Sigmoid colon (tissue), 7 donors: ENCODE measurements around the gene PAQR4. TPM values are rescaled to one million over a fixed set of nuclear protein-coding genes. Genes with fewer than 3 reads are reported as not detected.
"Not testable (repeated sequence)": the region's sequence is repeated elsewhere in the genome, so short reads cannot be mapped to it uniquely, and the experiment has no call there.

ENCODE experiments used
- DNase-seq: peaks from one replicate; pipeline ENCODE4 v3.0.0-alpha.2; 2019
- H3K27ac ChIP-seq, 4 donors: fragments of 200-600 bp; sonication (generic); one replicate each; pipeline ENCODE4 v1.5.1; 2016 to 2019; ENCODE audit warnings: mild to moderate bottlenecking in 1 of 4
- H3K27me3 ChIP-seq, 3 donors: fragments of 200-600 bp; sonication (generic); one replicate each; pipeline ENCODE4 v1.5.1; 2019; ENCODE audit warnings: mild to moderate bottlenecking in 1 of 3
- H3K36me3 ChIP-seq, 4 donors: fragments of 200-600 bp; sonication (generic); one replicate each; pipeline ENCODE4 v1.5.1; 2016 to 2019
- H3K4me1 ChIP-seq, 4 donors: fragments of 200-600 bp; sonication (generic); one replicate each; pipeline ENCODE4 v1.5.1; 2017 to 2019
- H3K4me3 ChIP-seq, 4 donors: fragments of 200-600 bp; sonication (generic); one replicate each; pipeline ENCODE4 v1.5.1; 2017 to 2019; ENCODE audit warnings: mild to moderate bottlenecking in 2 of 4, moderate library complexity in 1 of 4
- H3K9me3 ChIP-seq, 4 donors: fragments of 200-600 bp in 3 of 4; sonication (generic) in 3 of 4; one replicate each; pipeline versions ENCODE4 v1.5.1 to v1.6.1; 2013 to 2019
- EP300 ChIP-seq, 4 donors: sonication (generic); formaldehyde crosslinking; IDR thresholded peaks; one replicate each; pipeline ENCODE4 v1.6.1; 2017; ENCODE audit warnings: antibody characterized with exemption in 4 of 4
- POLR2A ChIP-seq, 2 donors: fragments of 450-650 bp; IDR thresholded peaks; one replicate each; pipeline ENCODE4 v1.6.1; 2016; ENCODE audit warnings: antibody characterized with exemption in 2 of 2, mild to moderate bottlenecking in 2 of 2, moderate library complexity in 2 of 2
- POLR2AphosphoS5 ChIP-seq, 4 donors: sonication (generic); formaldehyde crosslinking; IDR thresholded peaks; one replicate each; pipeline ENCODE4 v1.6.1; 2017; ENCODE audit warnings: antibody characterized with exemption in 4 of 4
- WGBS, 2 donors: extraction: QIAGEN DNeasy Blood & Tissue Kit; methylation state at CpG; one replicate each; pipeline ENCODE4 v1.1.7; 2013; 5-methylcytosine and 5-hydroxymethylcytosine counted together
- intact Hi-C: fragments of 100-400 bp; cut with DNase I; formaldehyde crosslinking; loops from one replicate; pipeline ENCODE4 v1.15.1; 2023
- polyA plus RNA-seq, 3 donors: library from polyadenylated mRNA; stranded (reverse); fragments of 200-250 nt; gene quantifications; one replicate each; pipeline ENCODE4 v1.2.3, GENCODE V29; 2013
- total RNA-seq, 4 donors: library from RNA; depleted of rRNA; stranded (reverse); fragments of >200 nt; gene quantifications; one replicate each; pipeline ENCODE4 v1.1.0, GENCODE V29; 2016
- TF ChIP-seq, protein P1 (sequence below), 4 experiments: fragments of 450-650 bp in 3 of 4; fragments of 200-600 bp in 1 of 4; IDR thresholded peaks; one replicate each; pipeline ENCODE4 v1.5.1; 2016 to 2019; ENCODE audit warnings: antibody characterized with exemption in 4 of 4, mild to moderate bottlenecking in 3 of 4, moderate library complexity in 2 of 4
- donor health status: healthy with polysubstance abuse.
- donor health status: Bipolar disorder and iron deficiency.
- donor health status: healthy.

The PAQR4 gene
- total and polyA plus RNA-seq, 7 donors, result 0.83 to 22.1 (median 3.6) TPM

DNA sequence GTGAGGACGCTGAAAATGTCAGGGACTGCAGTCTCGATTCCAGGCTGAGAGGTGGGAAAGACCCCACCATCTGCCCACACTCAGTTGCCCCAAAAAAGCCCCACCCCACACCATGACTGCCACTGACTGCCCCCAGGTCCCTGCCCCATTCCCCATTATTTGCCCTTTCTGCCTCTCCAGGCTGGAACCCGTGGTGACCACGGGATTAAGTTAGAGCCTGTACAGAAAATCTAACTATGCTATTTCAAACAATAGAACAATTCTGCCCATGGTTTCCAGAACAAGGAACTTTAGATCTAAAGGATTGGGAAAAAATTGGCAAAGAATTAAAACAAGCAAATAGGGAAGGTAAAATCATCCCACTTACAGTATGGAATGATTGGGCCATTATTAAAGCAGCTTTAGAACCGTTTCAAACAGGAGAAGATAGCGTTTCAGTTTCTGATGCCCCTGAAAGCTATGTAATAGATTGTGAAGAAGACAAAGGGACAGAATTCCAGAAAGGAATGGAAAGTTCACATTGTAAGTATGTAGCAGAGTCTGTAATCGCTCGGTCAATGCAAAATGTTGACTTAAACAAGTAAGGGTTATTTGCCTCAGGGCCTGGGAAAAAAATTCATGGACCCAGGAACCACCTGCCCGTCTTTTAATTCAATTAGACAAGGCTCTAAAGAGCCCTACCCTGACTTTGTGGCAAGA, 43.0 kb upstream of the PAQR4 start:
- H3K4me3 ChIP-seq, result no peak overlapping the region
- DNase-seq, result no peak
- peak overlapping the region in 1 of 4 donors; percentile 29 for H3K27ac ChIP-seq
- WGBS, 2 donors, result 78 to 79% methylated on average over 9 of the region's 9 CpGs
- intact Hi-C loops, result loop anchor here (2.0 to 5.0 kb wide), 2 partner anchors 51 to 56 kb away; partner anchors contain the start of gene PKMYT1
- no peaks in the 10 kb centered on the region for H3K27me3 ChIP-seq
- H3K4me1 ChIP-seq, result peaks cover 0 to 10% (median 9%) of the 10 kb centered on the region in 4 donors
- TF ChIP-seq POLR2A (IDR thresholded peaks at IDR 0.05) (no peak), POLR2AphosphoS5 (IDR thresholded peaks at IDR 0.05) (no peak), EP300 (IDR thresholded peaks at IDR 0.05) (no peak)
- TF ChIP-seq, protein P1, sequence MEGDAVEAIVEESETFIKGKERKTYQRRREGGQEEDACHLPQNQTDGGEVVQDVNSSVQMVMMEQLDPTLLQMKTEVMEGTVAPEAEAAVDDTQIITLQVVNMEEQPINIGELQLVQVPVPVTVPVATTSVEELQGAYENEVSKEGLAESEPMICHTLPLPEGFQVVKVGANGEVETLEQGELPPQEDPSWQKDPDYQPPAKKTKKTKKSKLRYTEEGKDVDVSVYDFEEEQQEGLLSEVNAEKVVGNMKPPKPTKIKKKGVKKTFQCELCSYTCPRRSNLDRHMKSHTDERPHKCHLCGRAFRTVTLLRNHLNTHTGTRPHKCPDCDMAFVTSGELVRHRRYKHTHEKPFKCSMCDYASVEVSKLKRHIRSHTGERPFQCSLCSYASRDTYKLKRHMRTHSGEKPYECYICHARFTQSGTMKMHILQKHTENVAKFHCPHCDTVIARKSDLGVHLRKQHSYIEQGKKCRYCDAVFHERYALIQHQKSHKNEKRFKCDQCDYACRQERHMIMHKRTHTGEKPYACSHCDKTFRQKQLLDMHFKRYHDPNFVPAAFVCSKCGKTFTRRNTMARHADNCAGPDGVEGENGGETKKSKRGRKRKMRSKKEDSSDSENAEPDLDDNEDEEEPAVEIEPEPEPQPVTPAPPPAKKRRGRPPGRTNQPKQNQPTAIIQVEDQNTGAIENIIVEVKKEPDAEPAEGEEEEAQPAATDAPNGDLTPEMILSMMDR (IDR thresholded peaks at IDR 0.05), result no peak
- H3K9me3 ChIP-seq, result no peaks in the 10 kb centered on the region
- H3K36me3 ChIP-seq, result peaks cover 11 to 34% (median 17%) of the 10 kb centered on the region in 4 donors

DNA sequence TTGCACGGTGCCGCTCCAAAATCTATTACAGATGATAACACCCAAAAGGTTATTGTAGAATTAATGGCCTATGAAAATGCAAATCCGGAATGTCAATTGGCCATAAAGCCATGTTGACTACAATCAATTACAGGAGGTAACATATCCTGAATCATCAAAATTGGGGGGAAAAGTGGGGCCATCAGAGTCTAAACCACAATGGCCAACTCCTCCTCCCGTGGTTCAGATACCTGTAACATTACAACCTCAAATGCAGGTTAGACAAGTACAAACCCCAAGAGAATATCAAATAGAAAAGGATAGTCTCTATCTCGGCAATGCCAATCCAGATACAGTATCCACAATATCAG, 42.5 kb upstream of the PAQR4 start:
- Histone ChIP-seq H3K27me3 (no peaks in the 10 kb centered on the region), H3K36me3 (peaks cover 11 to 34% (median 17%) of the 10 kb centered on the region in 4 donors), H3K4me1 (peaks cover 0 to 10% (median 9%) of the 10 kb centered on the region in 4 donors), H3K27ac (peak overlapping the region in 2 of 4 donors; percentile 29 to 44), H3K9me3 (no peaks in the 10 kb centered on the region), H3K4me3 (peak overlapping the region in 2 of 4 donors; percentile 17 to 19)
- intact Hi-C loops, result loop anchor here (2.0 to 5.0 kb wide), 2 partner anchors 52 to 56 kb away; partner anchors contain the start of gene PKMYT1
- no peak for TF ChIP-seq POLR2A (IDR thresholded peaks at IDR 0.05)
- TF ChIP-seq EP300 (IDR thresholded peaks at IDR 0.05), result no peak
- TF ChIP-seq, protein P1 (IDR thresholded peaks at IDR 0.05), result no peak
- TF ChIP-seq POLR2AphosphoS5 (IDR thresholded peaks at IDR 0.05), result no peak
- 62 to 81% methylated on average over 5 of the region's 5 CpGs for WGBS, 2 donors
- no peak for DNase-seq

- H3K4me1 ChIP-seq, result peaks cover 0 to 10% (median 9%) of the 10 kb centered on the region in 4 donors
- TF ChIP-seq, protein P1 (IDR thresholded peaks at IDR 0.05), result peak; percentile 84 to 96 (median 94)
- TF ChIP-seq EP300 (IDR thresholded peaks at IDR 0.05) (no peak), POLR2A (IDR thresholded peaks at IDR 0.05) (no peak), POLR2AphosphoS5 (IDR thresholded peaks at IDR 0.05) (peak in 2 of 4 donors; percentile 17)
Measured at GRCh38 chr16:2927010-2927646, 42.0 kb upstream of the PAQR4 start.

DNA sequence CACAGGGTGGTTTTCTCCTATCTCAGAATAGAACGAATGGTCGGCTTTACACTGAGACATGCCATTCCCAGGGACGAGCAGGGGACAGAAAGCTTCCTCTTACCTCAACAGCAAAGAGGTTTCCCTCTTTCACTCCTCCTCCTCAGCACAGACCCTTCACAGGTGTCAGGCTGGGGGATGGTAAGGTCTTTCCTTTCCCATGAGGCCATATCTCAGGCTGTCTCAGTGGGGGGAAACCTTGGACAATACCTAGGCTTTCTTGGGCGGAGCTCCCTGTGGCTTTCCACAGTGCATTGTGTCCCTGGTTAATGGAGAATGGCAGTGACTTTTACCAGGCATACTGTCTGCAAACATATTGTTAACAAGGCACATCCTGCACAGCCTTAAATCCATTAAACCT, 41.0 kb upstream of the PAQR4 start:
- peaks cover 12 to 31% (median 16%) of the 10 kb centered on the region in 4 donors for H3K36me3 ChIP-seq
- WGBS, 2 donors, result 87 to 92% methylated on average over 4 of the region's 4 CpGs
- not testable (repeated sequence) for H3K27me3 ChIP-seq, H3K4me3 ChIP-seq, H3K27ac ChIP-seq, DNase-seq, H3K9me3 ChIP-seq, H3K4me1 ChIP-seq
- intact Hi-C loops, result loop anchor here (5.0 kb wide), 1 partner anchor 54 kb away; the partner anchor contains the start of gene PKMYT1

More at GRCh38 chr16:2927010-2927646, 42.0 kb upstream of the PAQR4 start:
- intact Hi-C loops, result loop anchor here (2.0 to 5.0 kb wide), 2 partner anchors 52 to 55 kb away; partner anchors contain the start of gene PKMYT1
- 6 to 9% methylated on average over 19 of the region's 19 CpGs for WGBS, 2 donors
- Histone ChIP-seq H3K27me3 (no peaks in the 10 kb centered on the region), H3K9me3 (no peaks in the 10 kb centered on the region), H3K4me3 (peak overlapping the region in 2 of 4 donors; percentile 17 to 19), H3K27ac (peak overlapping the region in 2 of 4 donors; percentile 29 to 44), H3K36me3 (peaks cover 11 to 34% (median 17%) of the 10 kb centered on the region in 4 donors)
- peak; percentile 95 for DNase-seq

DNA sequence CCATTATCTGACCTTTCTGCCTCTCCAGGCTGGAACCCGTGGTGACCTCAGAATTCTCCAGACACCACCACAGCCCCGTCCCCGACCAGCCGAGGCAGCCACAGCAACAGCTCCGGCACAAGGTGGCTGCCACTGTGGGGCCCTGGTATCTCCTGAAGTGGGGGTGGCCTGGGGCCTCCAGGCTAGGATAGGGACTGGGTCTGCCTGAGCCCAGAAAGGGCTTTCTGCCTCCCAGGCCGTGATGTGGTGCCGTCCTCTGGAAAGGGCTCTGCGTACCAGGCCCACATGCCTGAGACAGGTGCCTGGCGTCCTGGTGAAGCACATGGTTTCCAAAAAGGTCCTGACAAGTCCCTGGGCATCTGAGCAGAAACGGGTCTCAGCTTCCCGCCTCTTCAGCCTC, 40.4 kb upstream of the PAQR4 start:
- intact Hi-C loops, result loop anchor here (5.0 kb wide), 1 partner anchor 54 kb away; the partner anchor contains the start of gene PKMYT1
- 92% methylated on average over 11 of the region's 11 CpGs for WGBS, 2 donors
- TF ChIP-seq EP300 (IDR thresholded peaks at IDR 0.05), result no peak
- TF ChIP-seq, protein P1 (IDR thresholded peaks at IDR 0.05), result no peak

More for the DNA sequence above, 40.4 kb upstream of the PAQR4 start:
- no peaks in the 10 kb centered on the region for H3K9me3 ChIP-seq
- DNase-seq, result no peak
- no peaks in the 10 kb centered on the region for H3K27me3 ChIP-seq
- H3K4me3 ChIP-seq, result no peak overlapping the region
- H3K4me1 ChIP-seq, result peaks cover 0 to 10% (median 9%) of the 10 kb centered on the region in 4 donors
- no peak overlapping the region for H3K27ac ChIP-seq
- H3K36me3 ChIP-seq, result peaks cover 18 to 37% (median 23%) of the 10 kb centered on the region in 4 donors
